ENCODE measurements around the gene HOXC6.

HOXC6 gene

DNA sequence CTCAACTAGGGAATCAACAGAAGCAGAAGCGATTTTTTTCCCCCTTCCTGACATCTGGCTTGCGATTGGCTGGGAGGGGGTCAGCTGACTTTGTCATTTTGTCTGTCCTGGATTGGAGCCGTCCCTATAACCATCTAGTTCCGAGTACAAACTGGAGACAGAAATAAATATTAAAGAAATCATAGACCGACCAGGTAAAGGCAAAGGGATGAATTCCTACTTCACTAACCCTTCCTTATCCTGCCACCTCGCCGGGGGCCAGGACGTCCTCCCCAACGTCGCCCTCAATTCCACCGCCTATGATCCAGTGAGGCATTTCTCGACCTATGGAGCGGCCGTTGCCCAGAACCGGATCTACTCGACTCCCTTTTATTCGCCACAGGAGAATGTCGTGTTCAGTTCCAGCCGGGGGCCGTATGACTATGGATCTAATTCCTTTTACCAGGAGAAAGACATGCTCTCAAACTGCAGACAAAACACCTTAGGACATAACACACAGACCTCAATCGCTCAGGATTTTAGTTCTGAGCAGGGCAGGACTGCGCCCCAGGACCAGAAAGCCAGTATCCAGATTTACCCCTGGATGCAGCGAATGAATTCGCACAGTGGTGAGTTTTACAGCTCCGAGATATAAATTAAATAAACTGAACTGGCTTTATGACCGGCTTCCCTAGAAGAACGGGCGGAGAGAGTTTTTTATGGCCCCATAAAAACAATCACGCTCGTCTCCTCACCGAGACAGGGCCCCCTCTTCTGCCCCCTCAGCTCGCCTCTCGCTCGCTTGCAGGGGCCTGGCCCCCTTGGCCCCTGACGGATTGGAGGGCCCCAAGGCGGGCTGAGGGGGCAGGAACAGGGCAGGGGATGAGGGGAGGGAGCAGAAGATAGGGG, at the start of gene HOXC6:
HOXC6 (plus strand) TSS at position 127 of the 888 bp plus-strand sequence; CDS start at position 209, 82 bp downstream.
- Histone ChIP-seq H3K9me3 (ENCODE audit: control insufficient read depth in 2 of 2, low read length in 2 of 2) (no peaks in the 10 kb centered on the region), H3K4me3 (ENCODE audit: low read length in 2 of 2) (peak within 1 kb of the TSS in 1 of 2 donors; percentile 35), H3K36me3 (ENCODE audit: control insufficient read depth in 2 of 2, insufficient read depth in 2 of 2, low read length in 2 of 2) (no peaks in the 10 kb centered on the region), H3K27ac (ENCODE audit: low read length) (no peak within 1 kb of the TSS), H3K27me3 (ENCODE audit: control insufficient read depth in 1 of 2, insufficient read depth in 2 of 2, low read length in 2 of 2) (peaks cover 71 to 97% of the 10 kb centered on the region in 2 donors), H3K9ac (ENCODE audit: low read length in 2 of 2) (no peak within 1 kb of the TSS), H3K4me1 (ENCODE audit: control insufficient read depth, insufficient read depth, low read length) (peaks cover 5% of the 10 kb centered on the region)

DNA sequence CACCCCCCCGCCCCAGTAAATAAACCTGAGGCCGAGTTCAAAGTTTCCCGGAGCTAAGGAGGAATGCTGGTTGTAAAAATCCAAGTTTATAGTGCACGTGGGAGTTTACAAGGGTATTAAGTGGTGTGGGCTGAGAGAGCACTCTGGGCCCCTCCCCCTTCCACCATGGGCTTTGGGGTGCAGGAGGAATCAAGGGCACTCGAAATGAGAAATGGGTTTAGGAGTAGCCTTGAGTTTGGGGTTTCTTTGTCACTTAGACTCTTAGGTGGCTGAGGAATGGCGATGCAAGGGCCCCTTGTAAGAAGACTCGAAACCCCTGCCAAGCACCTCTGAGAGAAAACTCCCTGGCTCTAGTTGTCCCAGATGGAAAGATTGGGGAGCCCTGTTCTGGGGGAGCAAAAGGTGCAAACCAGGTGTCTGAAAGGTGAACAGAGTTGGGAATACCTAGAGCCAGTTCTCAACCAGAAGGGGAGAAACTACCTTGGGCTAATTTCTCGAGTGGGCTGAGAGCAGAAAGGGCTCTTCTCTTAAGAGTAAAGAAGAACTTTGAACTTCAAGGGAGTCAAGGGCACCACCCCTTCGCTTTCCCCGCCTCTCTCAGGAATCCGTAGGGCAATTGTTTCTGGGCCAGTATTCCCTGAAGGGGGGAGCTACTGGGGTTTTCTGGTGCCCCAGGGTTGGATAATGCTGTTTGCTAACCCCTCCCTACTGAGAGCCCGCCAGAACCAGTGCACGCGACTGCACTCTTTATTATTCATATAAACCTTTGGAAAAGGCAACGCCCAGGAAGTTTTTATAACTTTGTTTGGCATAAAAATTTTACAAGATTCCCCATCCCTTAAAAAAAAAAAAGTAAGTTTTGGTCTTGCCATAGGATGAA, 49.5 kb upstream of the HOXC6 start:
- Histone ChIP-seq H3K4me1 (ENCODE audit: control insufficient read depth, insufficient read depth, low read length) (peaks cover 16% of the 10 kb centered on the region), H3K36me3 (ENCODE audit: control insufficient read depth in 2 of 2, insufficient read depth in 2 of 2, low read length in 2 of 2) (no peaks in the 10 kb centered on the region), H3K4me3 (ENCODE audit: low read length in 2 of 2) (no peak overlapping the region), H3K9me3 (ENCODE audit: control insufficient read depth in 2 of 2, low read length in 2 of 2) (no peaks in the 10 kb centered on the region), H3K27me3 (ENCODE audit: control insufficient read depth in 1 of 2, insufficient read depth in 2 of 2, low read length in 2 of 2) (peaks cover 82 to 92% of the 10 kb centered on the region in 2 donors), H3K27ac (ENCODE audit: low read length) (no peak overlapping the region), H3K9ac (ENCODE audit: low read length in 2 of 2) (no peak overlapping the region)

DNA sequence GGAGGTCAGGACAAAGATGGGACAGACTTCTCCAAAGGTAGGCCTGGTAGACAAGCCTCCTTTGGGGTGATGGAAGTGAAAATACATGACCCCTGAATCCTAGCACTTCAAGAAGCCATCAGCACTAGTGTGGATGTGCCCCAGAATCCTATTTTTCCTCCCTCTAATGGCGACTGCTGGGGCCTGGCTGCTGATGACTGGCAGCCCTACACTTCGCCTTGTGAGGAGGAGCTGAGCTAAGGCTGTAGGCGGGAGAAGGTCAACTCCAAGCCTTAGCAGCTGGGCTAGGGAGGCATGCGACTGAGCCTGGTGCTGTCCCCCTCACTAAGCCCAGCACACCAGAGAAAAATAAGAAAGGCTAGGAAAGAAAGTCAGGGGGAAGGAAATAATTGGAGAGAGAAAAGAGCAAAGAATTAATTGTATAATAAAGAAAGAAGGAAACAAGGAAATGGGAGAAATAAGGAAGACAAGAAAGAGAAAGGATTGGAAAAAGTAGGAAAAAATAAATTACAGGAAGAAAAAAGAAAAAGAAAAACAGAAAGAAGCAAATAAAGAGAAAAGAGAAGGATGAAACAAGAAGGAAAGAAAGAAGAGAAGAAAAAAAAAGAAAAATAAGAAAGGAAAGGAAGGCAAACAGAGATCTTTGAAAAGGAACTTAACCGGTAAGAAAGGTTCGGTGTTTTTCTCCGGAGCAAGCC, 48.0 kb upstream of the HOXC6 start:
- Histone ChIP-seq H3K9ac (ENCODE audit: low read length in 2 of 2) (no peak overlapping the region), H3K4me3 (ENCODE audit: low read length in 2 of 2) (no peak overlapping the region), H3K27me3 (ENCODE audit: control insufficient read depth in 1 of 2, insufficient read depth in 2 of 2, low read length in 2 of 2) (peaks cover 86 to 92% of the 10 kb centered on the region in 2 donors), H3K9me3 (ENCODE audit: control insufficient read depth in 2 of 2, low read length in 2 of 2) (no peaks in the 10 kb centered on the region), H3K27ac (ENCODE audit: low read length) (no peak overlapping the region), H3K36me3 (ENCODE audit: control insufficient read depth in 2 of 2, insufficient read depth in 2 of 2, low read length in 2 of 2) (no peaks in the 10 kb centered on the region), H3K4me1 (ENCODE audit: control insufficient read depth, insufficient read depth, low read length) (peaks cover 12% of the 10 kb centered on the region)

- no peaks in the 10 kb centered on the region for H3K9me3 ChIP-seq (ENCODE audit: control insufficient read depth in 2 of 2, low read length in 2 of 2)
- H3K4me3 ChIP-seq (ENCODE audit: low read length in 2 of 2), result no peak overlapping the region
- no peak overlapping the region for H3K9ac ChIP-seq (ENCODE audit: low read length in 2 of 2)
- H3K36me3 ChIP-seq (ENCODE audit: control insufficient read depth in 2 of 2, insufficient read depth in 2 of 2, low read length in 2 of 2), result no peaks in the 10 kb centered on the region
- H3K27ac ChIP-seq (ENCODE audit: low read length), result no peak overlapping the region
- peaks cover 13% of the 10 kb centered on the region for H3K4me1 ChIP-seq (ENCODE audit: control insufficient read depth, insufficient read depth, low read length)
- peaks cover 86 to 92% of the 10 kb centered on the region in 2 donors for H3K27me3 ChIP-seq (ENCODE audit: control insufficient read depth in 1 of 2, insufficient read depth in 2 of 2, low read length in 2 of 2)
Measured at GRCh38 chr12:53980802-53981496, 47.3 kb upstream of the HOXC6 start.

- H3K4me1 ChIP-seq (ENCODE audit: control insufficient read depth, insufficient read depth, low read length), result peaks cover 18% of the 10 kb centered on the region
- no peaks in the 10 kb centered on the region for H3K36me3 ChIP-seq (ENCODE audit: control insufficient read depth in 2 of 2, insufficient read depth in 2 of 2, low read length in 2 of 2)
- H3K27me3 ChIP-seq (ENCODE audit: control insufficient read depth in 1 of 2, insufficient read depth in 2 of 2, low read length in 2 of 2), result peaks cover 87 to 92% of the 10 kb centered on the region in 2 donors
- H3K4me3 ChIP-seq (ENCODE audit: low read length in 2 of 2), result no peak overlapping the region
- H3K27ac ChIP-seq (ENCODE audit: low read length), result no peak overlapping the region
- no peak overlapping the region for H3K9ac ChIP-seq (ENCODE audit: low read length in 2 of 2)
- H3K9me3 ChIP-seq (ENCODE audit: control insufficient read depth in 2 of 2, low read length in 2 of 2), result no peaks in the 10 kb centered on the region
Measured at GRCh38 chr12:53981634-53982565, 46.3 kb upstream of the HOXC6 start.

GRCh38 chr12:53982648-53983567, 45.3 kb upstream of the HOXC6 start:
- Histone ChIP-seq H3K27me3 (ENCODE audit: control insufficient read depth in 1 of 2, insufficient read depth in 2 of 2, low read length in 2 of 2) (peaks cover 87 to 92% of the 10 kb centered on the region in 2 donors), H3K27ac (ENCODE audit: low read length) (no peak overlapping the region), H3K9me3 (ENCODE audit: control insufficient read depth in 2 of 2, low read length in 2 of 2) (no peaks in the 10 kb centered on the region), H3K4me1 (ENCODE audit: control insufficient read depth, insufficient read depth, low read length) (peaks cover 18% of the 10 kb centered on the region), H3K4me3 (ENCODE audit: low read length in 2 of 2) (no peak overlapping the region), H3K36me3 (ENCODE audit: control insufficient read depth in 2 of 2, insufficient read depth in 2 of 2, low read length in 2 of 2) (no peaks in the 10 kb centered on the region), H3K9ac (ENCODE audit: low read length in 2 of 2) (no peak overlapping the region)

DNA sequence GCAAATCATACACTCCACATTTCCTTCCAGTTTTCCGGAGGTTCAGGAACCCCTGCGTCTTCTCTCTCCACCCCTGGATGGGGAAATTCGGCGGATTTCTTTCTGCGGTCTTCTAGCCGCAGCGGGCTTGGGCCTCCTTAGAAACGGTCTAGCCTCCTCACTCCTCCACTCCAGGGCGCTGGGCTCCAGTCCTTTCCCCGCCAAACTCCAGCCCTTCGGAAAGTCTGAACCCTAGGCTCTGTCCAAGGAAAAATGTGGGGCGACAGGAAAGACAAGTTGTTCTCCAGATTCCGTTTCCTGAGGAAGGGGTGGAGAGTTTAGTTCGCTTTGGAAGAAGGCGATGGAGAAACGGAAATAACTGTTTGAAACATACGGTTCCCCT, 44.7 kb upstream of the HOXC6 start:
- H3K27me3 ChIP-seq (ENCODE audit: control insufficient read depth in 1 of 2, insufficient read depth in 2 of 2, low read length in 2 of 2), result peaks cover 88 to 94% of the 10 kb centered on the region in 2 donors
- H3K9ac ChIP-seq (ENCODE audit: low read length in 2 of 2), result no peak overlapping the region
- no peaks in the 10 kb centered on the region for H3K36me3 ChIP-seq (ENCODE audit: control insufficient read depth in 2 of 2, insufficient read depth in 2 of 2, low read length in 2 of 2)
- no peaks in the 10 kb centered on the region for H3K9me3 ChIP-seq (ENCODE audit: control insufficient read depth in 2 of 2, low read length in 2 of 2)
- peaks cover 18% of the 10 kb centered on the region for H3K4me1 ChIP-seq (ENCODE audit: control insufficient read depth, insufficient read depth, low read length)
- no peak overlapping the region for H3K27ac ChIP-seq (ENCODE audit: low read length)
- no peak overlapping the region for H3K4me3 ChIP-seq (ENCODE audit: low read length in 2 of 2)

DNA sequence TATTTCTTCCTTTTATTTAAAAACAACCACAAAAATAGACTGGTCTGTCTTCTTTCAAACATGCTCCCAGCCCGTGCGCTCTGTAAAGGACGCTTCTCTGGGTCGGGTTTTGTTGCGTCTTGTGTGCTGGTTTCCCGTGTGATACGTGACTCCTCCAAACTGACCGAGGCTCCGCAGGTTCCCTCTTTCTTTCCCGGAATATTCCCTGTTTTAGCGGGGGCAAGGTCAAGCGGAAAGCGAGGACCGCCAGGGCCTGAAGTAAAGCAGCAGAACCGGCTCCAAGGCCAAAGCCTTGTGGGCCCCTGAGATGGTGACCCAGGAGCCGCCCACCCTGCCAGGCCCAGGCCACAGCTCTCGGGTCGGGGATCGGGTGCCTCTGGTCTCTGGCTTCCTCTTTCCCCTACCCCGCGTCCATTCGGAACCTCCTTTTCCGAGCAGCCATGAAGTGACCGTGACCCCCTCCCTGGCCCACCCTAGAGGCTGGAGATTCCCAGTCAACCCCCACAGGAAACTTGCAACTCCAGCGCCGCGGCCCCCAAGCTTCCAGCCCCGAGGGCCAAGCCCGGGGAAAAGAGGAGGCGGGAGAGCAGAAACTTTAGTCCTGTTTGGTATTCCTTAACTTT, 44.2 kb upstream of the HOXC6 start:
- Histone ChIP-seq H3K9ac (ENCODE audit: low read length in 2 of 2) (no peak overlapping the region), H3K4me3 (ENCODE audit: low read length in 2 of 2) (no peak overlapping the region), H3K9me3 (ENCODE audit: control insufficient read depth in 2 of 2, low read length in 2 of 2) (no peaks in the 10 kb centered on the region), H3K27ac (ENCODE audit: low read length) (no peak overlapping the region), H3K27me3 (ENCODE audit: control insufficient read depth in 1 of 2, insufficient read depth in 2 of 2, low read length in 2 of 2) (peaks cover 88 to 94% of the 10 kb centered on the region in 2 donors), H3K4me1 (ENCODE audit: control insufficient read depth, insufficient read depth, low read length) (peaks cover 18% of the 10 kb centered on the region), H3K36me3 (ENCODE audit: control insufficient read depth in 2 of 2, insufficient read depth in 2 of 2, low read length in 2 of 2) (no peaks in the 10 kb centered on the region)

Measured in stomach smooth muscle (tissue), 2 donors.